Activated CD4-positive, alpha-beta T cell treated with anti-CD3 and anti-CD28 coated beads, Interleukin-10, Interleukin-2, amounts not matched to agents 100 ng/mL and 50 ng/mL, durations not matched to agents 16 hours and 8 hours (primary cell): ENCODE results near the gene DENND1C.

Source experiments
- DNase-seq: peaks from one replicate; pipeline ENCODE4 v3.0.0-alpha.2; 2020

The DENND1C gene

DNA sequence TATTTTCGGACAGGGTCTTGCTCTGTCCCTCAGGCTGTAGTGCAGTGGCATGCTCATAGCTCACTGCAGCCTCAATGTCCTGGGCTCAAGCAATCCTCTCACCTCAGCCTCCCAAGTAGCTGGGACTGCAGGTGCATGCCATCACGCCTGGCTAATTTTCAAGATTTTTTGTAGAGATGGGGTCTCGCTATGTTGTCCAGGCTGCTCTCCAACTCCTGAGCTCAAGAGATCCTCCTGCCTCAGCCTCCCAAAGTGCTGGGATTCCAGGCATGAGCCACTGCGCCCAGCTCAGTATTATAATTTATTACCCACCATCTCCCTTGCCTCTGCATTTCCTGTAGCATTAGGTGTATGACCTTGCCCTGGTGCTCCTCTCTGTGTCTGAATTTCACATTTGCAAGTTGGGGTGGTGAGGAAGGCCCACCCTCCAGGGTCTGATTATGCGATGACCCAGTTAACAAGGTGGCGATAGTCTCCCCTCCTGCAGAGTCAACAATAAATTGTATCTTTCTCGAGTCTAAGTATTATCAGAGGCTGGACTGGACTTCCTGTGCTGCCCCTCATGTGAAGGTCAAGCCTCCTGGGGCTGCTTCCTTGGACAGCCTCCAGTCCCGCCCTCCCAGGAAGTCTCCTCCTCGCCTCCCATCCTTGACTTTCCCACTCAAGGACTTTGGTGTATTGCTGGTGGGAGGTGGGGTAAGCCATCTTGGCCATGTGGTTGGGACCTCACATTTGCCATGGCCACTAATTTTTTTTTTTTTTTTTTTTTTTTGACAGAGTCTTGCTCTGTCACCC is 22.0 kb upstream of the DENND1C start:
- no peak for DNase-seq

DNA sequence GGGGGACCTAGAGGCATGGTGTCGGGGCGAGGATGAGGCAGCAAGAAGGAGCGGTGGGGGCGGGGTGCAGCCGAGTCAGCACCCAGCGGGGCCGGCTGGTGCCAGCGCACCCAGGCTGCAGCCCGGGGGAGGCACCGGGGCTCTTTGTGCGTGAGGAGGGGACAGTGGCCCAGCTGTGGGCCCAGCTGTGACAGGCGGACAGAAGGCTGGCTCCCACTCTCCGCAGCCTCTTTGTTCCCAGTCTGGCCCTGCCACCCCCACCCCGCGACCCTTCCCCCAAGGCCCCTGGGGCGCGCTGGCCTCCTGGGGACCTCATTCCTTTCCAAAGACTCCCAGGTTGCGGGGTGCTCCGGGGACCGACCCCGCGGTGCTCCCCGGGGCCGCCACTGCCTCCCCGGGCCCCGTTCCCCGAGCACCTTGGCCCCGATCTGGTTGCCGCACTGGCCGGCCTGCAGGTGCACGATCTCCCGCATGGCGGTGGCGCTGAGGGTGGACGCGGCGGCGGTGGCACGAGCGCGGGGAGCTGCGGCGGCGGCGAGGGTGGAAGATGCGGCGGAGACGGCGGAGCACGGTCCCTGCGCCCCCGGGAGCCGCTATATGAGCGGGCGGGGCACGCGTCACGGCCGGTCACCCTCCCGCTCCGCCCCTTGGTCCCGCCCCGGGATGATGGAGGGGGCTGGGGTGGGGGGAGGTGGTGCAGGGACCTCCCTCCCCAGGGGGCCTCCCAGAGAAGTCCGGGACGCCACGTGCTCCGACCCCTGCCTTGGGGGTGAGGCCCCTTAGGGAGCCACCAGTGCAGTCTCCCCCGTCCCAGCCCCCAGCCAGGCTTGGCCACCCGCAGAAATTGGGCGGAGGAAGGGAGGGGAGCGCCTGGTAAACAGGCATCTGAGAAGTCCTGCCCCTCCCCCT is 20.4 kb upstream of the DENND1C start, which contains the start of gene TUBB4A:
TSS of gene TUBB4A (minus strand) at position 570 of the 909 bp plus-strand sequence. CDS start at position 473, 97 bp downstream.
- DNase-seq: peak; percentile 28

DNA sequence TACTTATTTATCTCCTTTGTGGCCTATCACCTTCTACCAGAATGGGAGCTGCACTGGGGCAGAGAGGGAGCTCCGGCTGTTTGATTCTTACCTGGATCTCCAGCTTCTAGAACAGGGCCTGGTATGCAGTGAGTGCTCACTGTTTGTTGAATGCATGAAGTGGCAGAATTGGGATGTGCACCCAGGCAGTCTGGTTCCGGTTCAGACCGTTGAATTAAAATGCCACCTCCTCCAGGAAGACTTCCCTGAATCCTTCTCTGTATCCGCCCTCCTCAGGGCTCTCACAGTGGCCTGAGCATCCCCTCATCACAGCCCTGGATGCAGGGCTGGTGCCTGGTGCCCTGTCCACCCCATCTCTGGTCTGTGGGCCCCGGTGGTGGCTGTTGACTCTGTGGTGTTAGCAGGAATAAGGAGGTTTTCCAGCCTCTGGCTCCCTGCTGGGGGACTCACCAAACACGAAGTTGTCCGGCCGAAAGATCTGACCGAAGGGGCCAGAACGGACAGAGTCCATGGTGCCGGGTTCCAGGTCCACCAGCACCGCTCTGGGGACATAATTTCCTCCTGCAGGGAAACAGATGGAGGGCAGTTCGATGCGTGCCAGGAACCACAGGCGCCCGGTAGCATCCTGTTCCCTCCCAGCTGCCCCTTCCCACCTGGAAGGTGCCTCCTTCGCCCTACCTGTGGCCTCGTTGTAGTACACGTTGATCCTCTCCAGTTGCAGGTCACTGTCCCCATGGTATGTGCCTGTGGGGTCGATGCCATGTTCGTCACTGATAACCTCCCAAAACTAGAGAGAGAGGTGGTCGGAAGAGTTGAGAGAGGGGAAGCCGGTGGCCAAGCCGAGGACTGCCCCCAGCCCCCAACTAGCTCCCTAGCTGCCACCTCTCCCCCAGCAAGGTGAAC is 19.5 kb upstream of the DENND1C start:
- no peak for DNase-seq

DNA sequence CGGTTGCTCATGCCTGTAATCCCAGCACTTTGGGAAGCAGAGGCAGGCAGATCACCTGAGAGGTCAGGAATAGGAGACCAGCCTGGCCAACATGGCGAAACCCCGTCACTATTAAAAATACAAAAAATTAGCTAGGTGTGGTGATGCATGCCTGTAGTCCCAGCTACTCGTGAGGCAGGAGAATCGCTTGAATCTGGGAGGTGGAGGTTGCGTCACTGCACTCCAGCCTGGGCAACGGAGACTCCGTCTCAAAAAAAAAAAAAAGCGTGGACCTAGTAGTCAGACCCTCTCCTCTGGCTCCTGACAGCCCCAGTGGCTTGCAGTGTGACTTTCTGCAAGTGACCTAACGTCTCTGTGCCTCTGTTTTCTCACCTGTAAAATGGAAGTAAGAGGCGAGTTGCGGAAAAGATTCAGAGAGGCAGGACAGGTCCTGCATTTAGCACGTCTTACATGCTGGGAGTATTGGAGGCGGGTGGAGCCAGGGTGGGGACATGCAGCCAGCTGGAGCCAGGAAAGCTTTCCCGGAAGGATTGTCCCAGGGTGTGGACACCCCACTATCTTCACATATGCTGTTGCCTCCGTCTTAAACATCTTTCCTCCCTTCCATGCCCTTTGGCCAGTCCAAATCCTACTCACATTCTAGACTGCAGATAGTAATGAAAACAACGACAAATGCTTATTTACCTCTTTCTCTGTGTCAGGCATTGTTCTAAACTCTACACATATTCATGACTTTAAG is 17.6 kb upstream of the DENND1C start:
- DNase-seq: no peak

DNA sequence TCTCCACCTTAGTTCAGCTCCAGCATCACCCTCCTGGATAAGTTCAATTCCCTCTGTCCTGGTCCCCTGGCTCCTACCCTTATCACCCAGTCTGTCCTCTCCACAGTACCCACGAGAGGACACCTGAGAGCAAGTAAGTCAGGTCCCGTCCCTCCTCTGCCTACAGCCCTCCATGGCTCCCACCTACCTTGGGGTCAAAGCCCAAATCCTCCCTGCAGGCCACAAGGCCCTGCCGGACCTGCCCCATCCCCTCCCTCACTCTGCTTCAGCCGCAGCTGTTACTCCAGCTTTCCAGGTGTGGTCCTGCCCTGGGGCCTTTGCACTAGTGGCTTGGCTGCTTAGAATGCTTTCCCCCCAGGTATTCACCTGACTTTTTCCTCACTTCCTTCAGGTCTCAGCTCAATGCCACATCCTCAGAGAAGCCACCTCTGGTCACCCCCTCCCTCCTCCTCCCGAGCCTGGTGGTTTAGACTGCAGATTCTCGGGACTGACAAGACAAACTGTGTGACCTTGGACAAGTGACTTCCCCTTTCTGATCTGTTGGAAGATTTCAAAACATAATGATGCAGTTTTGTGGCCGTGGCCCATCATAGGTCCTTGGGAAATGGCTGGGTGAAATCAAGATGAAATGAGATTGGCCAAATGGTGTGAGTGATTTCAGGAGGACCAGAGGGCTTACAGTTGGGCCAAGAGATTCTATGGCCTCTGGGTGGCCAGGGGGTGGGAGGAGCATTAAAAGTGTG is 16.9 kb upstream of the DENND1C start:
- no peak for DNase-seq

DNA sequence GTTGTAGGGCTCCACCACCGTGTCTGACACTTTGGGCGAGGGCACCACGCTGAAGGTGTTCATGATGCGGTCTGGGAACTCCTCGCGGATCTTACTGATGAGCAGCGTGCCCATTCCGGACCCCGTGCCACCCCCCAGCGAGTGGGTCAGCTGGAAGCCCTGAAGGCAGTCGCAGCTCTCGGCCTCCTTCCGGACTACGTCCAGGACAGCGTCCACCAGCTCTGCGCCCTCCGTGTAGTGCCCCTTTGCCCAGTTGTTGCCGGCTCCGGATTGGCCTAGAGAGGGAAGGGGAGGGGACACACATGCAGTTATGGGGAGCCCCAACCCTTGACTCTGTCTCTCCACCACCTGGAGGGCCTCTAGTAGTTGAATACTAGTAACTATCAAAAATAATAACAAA is 14.4 kb upstream of the DENND1C start:
- DNase-seq: no peak

DNA sequence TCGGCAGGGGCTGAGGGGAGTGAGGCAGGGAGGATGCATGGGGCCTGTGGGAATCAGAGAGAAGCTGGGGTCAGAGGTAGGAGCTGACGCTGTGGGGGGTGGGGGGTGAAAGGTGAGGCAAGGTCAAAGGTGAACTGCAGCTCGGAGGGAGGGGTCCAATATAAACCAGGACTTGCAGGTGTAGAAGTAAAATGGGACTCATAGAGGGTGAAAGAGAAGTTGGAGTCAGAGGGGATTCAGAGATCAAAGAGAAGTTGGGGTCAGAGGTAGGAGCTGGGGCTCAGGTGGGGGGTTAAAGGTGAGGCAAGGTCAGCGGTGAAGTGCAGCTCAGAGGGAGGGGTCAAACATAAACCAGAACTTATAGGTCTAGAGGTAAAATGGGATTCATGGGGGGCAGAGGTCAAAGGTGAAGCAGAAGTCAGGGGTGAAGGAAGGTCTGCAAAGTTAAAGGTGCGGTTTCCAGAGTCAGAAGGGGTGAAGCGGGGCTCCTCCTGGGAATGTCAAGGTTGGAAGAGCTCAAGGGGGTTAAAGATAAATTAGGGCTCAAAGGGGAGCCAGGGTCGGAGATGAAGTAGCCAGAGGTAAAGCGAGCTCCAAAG is 12.9 kb upstream of the DENND1C start:
- no peak for DNase-seq

DNA sequence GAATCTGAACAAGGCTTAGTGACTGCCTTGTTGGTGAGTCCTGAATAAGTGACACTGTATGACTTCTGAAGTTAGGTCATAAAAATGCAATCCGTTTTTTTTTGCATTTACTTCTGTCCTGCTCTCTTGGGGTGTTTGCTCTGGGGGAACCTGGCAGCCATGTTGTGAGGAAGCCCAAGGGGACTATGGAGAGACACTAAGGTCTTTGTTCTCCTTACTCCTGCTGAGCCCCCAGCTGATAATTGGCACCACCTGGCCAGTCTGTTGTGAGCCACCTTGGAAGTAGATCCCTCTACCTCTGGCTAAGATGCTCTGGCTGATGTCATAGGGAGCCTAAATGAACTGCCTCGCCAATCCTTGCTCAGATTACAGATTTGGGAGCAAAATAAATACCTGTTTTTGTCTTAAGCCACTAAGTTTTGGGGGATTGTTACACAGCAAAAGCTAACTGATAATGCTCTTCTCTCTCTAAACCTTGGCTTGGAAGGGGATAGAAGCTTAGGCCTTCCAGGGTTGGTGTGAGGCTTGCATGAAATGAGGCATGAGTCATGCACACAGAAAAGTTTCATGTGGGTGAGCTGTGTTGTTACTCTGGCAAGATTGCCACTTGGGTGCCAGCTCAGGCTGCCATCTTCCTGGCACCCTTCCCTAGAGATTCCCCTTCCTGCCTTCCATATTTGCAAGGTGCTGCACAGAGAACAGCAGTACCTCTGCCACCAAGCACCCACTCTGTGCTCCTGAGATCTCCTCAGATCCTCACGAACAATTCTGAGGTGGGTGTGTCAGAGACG is 10.4 kb upstream of the DENND1C start:
- DNase-seq: no peak

DNA sequence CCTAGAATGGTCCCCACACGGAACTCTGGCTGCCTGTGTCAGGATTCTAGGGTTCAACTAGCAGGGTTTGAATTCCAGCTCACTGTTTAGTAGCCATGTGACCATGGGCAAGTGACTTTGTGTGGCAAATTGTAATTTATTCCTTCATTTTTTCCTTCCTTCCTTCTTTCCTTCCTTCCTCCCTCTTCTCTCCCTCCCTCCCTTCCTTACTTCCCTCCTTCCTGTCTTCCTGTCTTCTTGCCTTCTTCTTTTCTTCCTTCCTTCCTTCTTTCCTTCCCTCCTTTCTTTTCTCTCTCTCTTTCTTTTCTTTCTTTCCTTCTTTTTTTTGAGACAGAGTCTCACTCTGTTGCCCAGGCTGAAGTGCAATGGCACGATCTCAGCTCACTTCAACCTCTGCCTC is 8.5 kb upstream of the DENND1C start:
- DNase-seq: no peak

DNA sequence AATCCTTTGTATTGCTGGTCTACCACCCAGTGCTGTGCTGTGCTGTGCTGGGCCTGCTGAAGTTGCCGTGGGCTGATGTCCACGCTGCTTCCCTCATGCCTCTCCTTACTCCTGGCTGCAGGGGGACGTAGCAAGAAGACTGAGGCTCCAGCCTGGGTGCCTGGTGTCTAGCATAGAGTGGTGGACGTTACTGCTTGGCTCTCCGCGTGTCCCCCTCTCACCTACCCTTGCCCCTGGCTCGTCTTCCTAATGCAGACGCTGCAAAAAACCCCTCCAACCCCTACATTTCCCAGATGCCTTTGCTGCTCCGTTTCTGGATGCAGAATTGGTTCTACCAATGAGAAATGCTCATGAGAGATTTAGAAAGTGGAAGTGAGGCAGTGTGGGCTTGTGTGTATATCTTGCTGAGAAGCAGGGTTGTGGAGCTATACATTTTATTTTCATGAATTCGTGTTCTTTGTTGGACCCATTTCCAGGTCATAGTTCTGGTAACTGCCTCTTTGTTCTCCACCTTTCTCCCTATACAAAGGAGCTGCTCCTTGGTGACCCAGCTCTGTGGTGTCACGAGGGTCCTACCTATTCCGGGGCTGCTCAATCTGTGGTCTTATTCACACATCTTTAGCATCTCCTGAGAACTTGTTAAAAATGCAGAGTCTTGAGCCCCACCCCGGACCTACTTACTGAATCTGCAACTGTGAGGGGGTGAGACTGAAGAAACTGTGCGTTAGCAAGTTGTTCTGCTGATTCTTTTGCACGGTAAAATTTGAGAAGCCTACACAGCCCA is 7.9 kb upstream of the DENND1C start:
- DNase-seq: peak; percentile 71

DNA sequence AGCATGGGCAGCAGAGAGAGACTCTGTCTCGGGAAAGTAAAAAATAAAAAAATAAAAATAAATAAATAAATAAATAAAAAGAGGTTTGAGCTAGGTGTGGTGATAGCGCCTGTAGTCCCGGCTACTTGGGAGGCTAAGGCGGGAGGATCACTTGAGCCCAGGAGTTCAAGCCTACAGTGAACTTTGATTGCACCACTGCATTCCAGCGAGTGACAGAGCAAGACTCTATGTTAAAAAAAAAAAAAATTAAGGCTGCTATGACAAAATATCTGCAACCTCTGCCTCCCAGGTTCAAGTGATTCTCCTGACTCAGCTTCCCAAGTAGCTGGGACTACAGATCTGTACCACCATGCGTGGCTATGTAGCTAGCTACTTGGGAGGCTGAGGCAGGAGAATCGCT is 3.2 kb upstream of the DENND1C start:
- no peak for DNase-seq

DNA sequence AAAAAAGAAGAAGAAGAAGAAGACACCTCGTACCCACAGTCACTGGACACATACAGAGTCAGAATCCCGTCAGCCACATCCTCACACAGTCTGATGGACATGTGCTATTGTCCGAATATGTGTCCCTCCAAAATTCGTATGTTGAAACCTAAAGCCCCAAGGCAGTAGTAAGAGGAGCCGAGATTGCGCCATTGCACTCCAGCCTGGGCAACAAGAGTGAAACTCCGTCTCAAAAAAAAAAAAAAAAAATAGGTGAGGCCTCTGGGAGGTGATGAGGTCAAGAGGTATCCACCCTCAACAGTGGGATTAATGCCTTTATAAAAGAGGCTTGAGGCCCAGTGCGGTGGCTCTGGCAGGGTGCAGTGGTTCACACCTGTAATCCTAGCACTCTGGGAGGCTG is 2.6 kb upstream of the DENND1C start:
- no peak for DNase-seq

DNA sequence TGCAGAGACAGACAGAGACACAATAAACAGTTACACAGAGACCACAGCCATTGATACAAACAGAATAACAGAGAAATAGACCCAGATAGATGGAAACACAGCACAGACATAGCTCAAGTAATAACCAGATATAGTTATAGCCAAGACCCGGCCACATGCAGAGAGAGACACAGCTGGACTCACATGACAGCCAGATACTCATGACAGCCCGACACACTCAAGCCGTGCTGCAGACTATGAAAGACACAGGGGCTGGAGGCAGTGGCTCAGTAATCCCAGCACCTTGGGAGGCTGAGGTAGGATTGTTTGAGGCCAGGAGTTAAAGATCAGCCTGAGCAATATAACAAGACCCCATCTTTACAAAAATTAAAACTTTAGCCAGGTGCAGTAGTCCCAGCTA is 1.6 kb upstream of the DENND1C start:
- DNase-seq: no peak

DNA sequence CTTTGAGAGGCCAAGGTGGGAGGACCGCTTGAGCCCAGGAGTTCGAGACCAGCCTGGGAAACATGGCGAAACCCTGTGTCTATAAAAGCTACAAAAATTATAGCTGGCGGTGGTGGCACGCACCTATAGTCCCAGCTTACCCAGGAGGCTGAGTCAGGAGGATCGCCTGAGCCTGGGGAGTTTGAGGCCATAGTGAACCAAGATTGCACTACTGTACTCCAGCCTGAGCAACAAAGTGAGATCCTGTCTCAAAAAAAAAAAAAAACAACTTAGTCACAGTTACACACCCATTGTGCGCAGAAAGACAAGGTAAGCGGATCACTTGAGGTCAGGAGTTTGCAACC is 728 bp upstream of the DENND1C start:
- DNase-seq: no peak

DNA sequence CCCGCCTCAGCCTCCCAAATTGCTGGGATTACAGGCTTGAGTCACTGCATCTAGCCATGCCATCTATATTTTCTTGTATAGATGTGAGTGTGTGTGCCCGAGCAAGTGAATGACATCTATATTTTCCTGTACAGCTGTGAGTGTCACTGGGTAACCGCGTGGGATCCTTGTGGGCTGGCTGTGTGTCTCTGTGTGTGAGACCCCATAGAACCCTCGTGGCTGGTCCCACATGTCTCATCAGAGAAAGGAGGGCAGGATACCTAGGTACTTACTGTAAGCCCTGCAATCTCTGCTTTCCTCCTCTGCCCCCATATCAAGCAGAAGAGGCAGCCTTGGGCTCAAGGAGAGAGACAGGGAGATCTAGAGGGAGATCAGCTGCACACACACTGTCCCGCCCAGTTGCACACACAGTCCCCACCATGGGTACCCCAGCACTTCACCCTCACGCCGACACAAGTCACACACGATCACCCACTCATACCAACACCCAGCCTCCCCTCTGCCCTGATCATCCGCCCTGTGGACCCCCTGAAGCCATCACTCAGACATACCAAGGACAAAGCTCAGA is 655 bp downstream of the DENND1C start:
- DNase-seq: peak; percentile 30

DNA sequence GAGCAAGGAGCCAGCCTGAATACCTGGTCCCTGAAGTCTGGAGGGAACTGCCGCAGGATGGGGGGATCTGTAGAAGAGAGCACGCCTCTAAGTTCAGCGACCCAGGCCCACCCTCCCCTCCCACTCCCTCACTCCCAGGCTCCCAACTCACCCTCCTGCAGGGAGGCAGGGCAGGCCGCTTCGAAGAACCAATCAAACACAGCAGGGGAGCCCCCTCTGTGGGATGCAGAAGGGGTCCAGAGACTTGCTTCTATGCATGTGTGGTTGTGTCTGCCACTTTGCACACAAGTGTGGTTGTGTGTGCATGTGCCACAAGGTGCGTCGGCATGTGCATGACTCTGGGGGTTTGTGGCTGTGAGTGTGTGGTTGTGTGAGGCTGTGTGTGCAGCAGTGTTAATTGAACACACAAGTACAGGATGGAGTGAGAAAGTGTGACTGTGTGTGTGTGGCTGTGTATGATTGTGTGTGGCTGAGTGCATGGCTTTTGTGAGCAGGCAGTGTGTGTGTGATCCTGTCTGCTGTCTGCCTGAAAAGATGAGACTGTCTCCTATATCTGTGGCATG is 1.7 kb downstream of the DENND1C start:
- no peak for DNase-seq

DNA sequence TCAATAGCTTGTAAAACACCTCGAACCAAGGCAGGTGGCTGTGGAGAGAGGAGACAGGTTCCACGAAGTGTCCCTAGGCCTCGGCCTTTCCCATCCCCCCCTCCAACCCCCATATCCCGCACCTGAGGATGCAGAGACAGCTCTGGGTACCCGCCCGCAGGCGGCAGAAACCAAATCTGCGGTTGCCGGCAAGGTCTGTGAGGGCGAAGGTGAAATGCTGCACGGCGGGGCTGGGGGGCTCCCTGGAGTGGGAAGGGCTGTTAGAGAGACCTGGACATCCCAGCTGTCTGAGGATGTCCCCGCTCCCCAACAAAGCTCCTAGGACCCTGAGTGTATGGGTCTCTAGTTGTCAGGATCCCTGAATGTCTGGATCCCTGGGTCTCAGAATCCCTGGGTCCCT is 2.8 kb downstream of the DENND1C start:
- no peak for DNase-seq

DNA sequence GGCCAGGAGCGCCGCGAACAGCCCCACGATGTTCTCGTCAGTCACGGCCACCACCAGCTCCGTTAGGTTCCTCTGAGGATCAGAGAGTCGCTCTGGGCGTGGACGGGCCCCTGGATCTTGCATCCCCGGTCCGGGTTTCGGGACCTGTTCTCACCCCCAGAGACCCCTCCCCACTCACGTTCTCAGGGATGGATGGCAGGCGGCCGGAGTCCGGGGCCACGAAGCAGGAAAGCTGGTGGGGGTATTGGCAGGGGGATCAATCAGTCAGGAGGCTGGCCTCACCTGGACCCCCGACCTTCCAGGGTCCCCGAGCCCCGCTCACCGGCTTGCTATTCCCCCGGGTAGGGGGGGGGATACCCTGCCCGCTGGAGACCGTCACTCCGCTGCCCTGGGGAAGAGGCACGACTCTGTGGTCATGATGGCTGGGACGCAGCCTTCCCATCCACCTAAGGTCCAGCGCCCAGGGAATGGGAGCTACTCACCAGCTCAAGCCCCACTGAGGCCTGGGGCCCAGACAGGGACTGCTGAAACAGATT is 4.6 kb downstream of the DENND1C start:
- DNase-seq: no peak
